HCT116 (cell line): Measurements from ENCODE around the gene TRIM59.

Experiments
- CTCF ChIP-seq, 3 experiments: fragments of 200-600 bp in 1 of 3; sonication (generic) in 1 of 3; IDR thresholded peaks in 2 of 3; conservative IDR thresholded peaks in 1 of 3; 2 replicates each; pipeline ENCODE4 v1.5.1; 2012 to 2017; ENCODE audit warnings: low read depth in 2 of 3, low read length in 2 of 3, antibody characterized with exemption in 1 of 3, borderline replicate concordance in 1 of 3, control low read depth in 1 of 3, mild to moderate bottlenecking in 1 of 3, mixed read lengths in 1 of 3, mixed run types in 1 of 3, moderate library complexity in 1 of 3; ENCODE audit not compliant: insufficient read depth in 1 of 3
- EZH2phosphoT487 ChIP-seq: fragments of 200-600 bp; IDR thresholded peaks from 2 replicates; pipeline ENCODE4 v1.6.1; 2018; ENCODE audit warnings: antibody characterized with exemption, borderline replicate concordance
- POLR2AphosphoS5 ChIP-seq: IDR thresholded peaks from 2 replicates; pipeline ENCODE4 v1.6.1; 2011; ENCODE audit warnings: mild to moderate bottlenecking, low read depth, low read length, moderate library complexity
- RAD21 ChIP-seq: IDR thresholded peaks from 2 replicates; pipeline ENCODE4 v1.6.1; 2012; ENCODE audit warnings: low read depth, mild to moderate bottlenecking
- SIN3A ChIP-seq: IDR thresholded peaks from 2 replicates; pipeline ENCODE4 v1.6.1; 2012; ENCODE audit warnings: low read depth

GRCh38 chr3:160464971-160465370, 15.4 kb upstream of the TRIM59 start:
- TF ChIP-seq EZH2phosphoT487 (no peak), CTCF (IDR thresholded peaks at IDR 0.05 in 2 of 3, conservative IDR thresholded peaks at IDR 0.05 in 1 of 3; ENCODE audit: borderline replicate concordance in 1 of 3, insufficient read depth in 1 of 3, low read depth in 2 of 3, low read length in 2 of 3) (no peak), RAD21 (no peak), POLR2AphosphoS5 (no peak), SIN3A (no peak)
